ENCODE measurements around the gene ADAMTSL5. TPM values are rescaled to one million over a fixed set of nuclear protein-coding genes. Genes with fewer than 3 reads are reported as not detected.
A peak's percentile ranks its signal among the peaks of the same experiment; 100 is the strongest.

Gene ADAMTSL5
- total and polyA plus RNA-seq, 2 of the 13 experiments (the other 11 are each of a cell fraction or from before 2014, with no cell fraction given) = 0.60 to 2.7 TPM

GRCh38 chr19:1523412-1524286 is 10.8 kb upstream of the ADAMTSL5 start, which contains the start of gene PLK5:
Gene PLK5 (plus strand): TSS chr19:1524077. CDS start chr19:1526997, 2,920 bp downstream.
- in situ Hi-C loops (cut with HindIII; ENCODE audit: extremely low pct_ligation_motif_present, low pct_unique_long_range_greater_than_20kb) = no loop called here
- no peaks in the 10 kb centered on the region for H3K36me3 ChIP-seq (replicated peaks in 1 of 2; ENCODE audit: control insufficient read depth in 1 of 2, insufficient read depth in 2 of 2, low read length in 2 of 2)
- H3K4me1 ChIP-seq (ENCODE audit: insufficient read depth, low read length) = peaks cover 20% of the 10 kb centered on the region
- CTCF ChIA-PET (ENCODE audit: low intra/inter-chr PET ratio, low total read pairs) = interaction anchor here (0.6 kb wide), 1 partner anchor 274 kb away, joined by 3 read pairs; no protein-coding TSS in a partner anchor
- peak within 1 kb of the TSS in 1 of 3 experiments; percentile 37; a peak in 1 of 6 replicates for H3K4me3 ChIP-seq (replicated peaks in 1 of 3; ENCODE audit: insufficient read depth in 1 of 3, low read depth in 2 of 3, low read length in 3 of 3)
- 19% methylated on average over 40 of the region's 92 CpGs for WGBS (ENCODE audit: low lambda C conversion rate)
- H3K27ac ChIP-seq (ENCODE audit: extremely low read length, insufficient read depth, low read length) = no peak within 1 kb of the TSS
- peak; percentile 29; the same call in 1 of the 2 replicates for TF ChIP-seq CTCF (CRISPR knock-in tag; IDR thresholded peaks at IDR 0.05)
- peak; percentile 20; the same call in 1 of the 2 replicates for TF ChIP-seq STAG1 (CRISPR knock-in tag; IDR thresholded peaks at IDR 0.05)
- TF ChIP-seq AGO1 (IDR thresholded peaks at IDR 0.05; ENCODE audit: low read depth, low read length, poor library complexity, severe bottlenecking) = peak; percentile 35
- TF ChIP-seq ZNF276 (CRISPR knock-in tag; IDR thresholded peaks at IDR 0.05; ENCODE audit: low read depth) = no peak
- peak; percentile 64 for TF ChIP-seq ZMYM3 (CRISPR knock-in tag; IDR thresholded peaks at IDR 0.05)
- no peak within 1 kb of the TSS for H3K9ac ChIP-seq (ENCODE audit: insufficient read depth, low read depth, low read length)
- no peak for DNase-seq (ENCODE audit: low spot score)
- no peak within 1 kb of the TSS for H2AFZ ChIP-seq (ENCODE audit: low read length)
- FAIRE-seq = no peak
- no peaks in the 10 kb centered on the region for H3K79me2 ChIP-seq (ENCODE audit: insufficient read depth, low read length)
- H3K4me2 ChIP-seq (ENCODE audit: low read depth, low read length) = peak within 1 kb of the TSS; percentile 36
- no peak for ATAC-seq
- POLR2A ChIA-PET = no interaction called here
- no peaks in the 10 kb centered on the region for H3K9me3 ChIP-seq (ENCODE audit: low read length)
- no peaks in the 10 kb centered on the region for H4K20me1 ChIP-seq (ENCODE audit: insufficient read depth, low read length)
- BruUV-seq (replicated peaks) = no TSS peak
- intact Hi-C loops (cut with micrococcal nuclease; ENCODE audit: unreplicated experiment) = no loop called here
- peaks cover 27 to 57% of the 10 kb centered on the region in 2 experiments for H3K27me3 ChIP-seq (ENCODE audit: control insufficient read depth in 1 of 2, insufficient read depth in 2 of 2, low read length in 2 of 2)

All from HepG2 (cell line).